ENCODE measurements around the gene KCNIP1.

The KCNIP1 gene

DNA sequence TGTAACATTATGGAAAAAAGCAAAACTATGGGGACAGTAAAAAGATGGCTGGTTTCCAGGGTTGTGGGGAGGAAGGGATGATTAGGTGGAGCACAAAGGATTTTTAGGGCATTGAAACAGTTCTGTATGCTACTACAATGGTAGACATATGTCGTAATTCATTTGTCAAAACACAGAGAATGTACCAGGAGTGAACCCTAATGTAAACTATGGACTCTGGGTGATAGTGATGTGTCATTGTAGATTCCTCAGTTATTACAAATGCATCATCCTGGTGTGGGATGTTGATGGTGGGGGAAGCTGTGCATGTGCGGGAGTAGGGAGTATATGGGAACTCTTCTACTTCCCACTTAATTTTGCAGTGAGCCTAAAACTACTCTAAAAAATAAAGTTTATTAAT is 144.7 kb downstream of the KCNIP1 start:
- H3K27ac Mint-ChIP-seq = no peak overlapping the region
- H3K9me3 Mint-ChIP-seq = no peaks in the 10 kb centered on the region
- H3K36me3 Mint-ChIP-seq = no peaks in the 10 kb centered on the region
- no peaks in the 10 kb centered on the region for H3K4me1 Mint-ChIP-seq
- H3K4me3 Mint-ChIP-seq = no peak overlapping the region
- no peak for ATAC-seq
- peaks cover 27% of the 10 kb centered on the region for H3K27me3 Mint-ChIP-seq

DNA sequence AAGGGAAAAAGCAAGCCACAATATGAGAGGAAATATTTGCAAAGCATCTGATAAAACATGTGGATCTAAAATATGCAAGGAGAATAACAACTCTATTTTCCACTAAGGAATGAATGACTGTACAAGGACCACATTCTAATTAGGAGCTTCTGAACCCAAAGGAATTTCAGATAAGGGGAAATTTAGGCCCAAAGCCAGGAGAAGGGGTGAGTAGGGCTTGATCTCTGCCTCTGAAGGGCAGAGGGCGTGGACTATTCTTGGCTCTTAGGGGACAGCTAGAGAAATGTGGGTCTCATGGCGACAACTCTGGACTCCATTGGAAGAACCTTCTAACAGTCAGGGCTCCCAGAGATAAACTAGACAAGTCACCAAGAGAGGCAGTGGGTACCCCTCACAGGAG is 147.0 kb downstream of the KCNIP1 start:
- Mint-ChIP-seq H3K27ac (no peak overlapping the region), H3K27me3 (peaks cover 15% of the 10 kb centered on the region), H3K4me1 (no peaks in the 10 kb centered on the region), H3K4me3 (no peak overlapping the region), H3K36me3 (no peaks in the 10 kb centered on the region), H3K9me3 (no peaks in the 10 kb centered on the region)
- ATAC-seq = no peak

DNA sequence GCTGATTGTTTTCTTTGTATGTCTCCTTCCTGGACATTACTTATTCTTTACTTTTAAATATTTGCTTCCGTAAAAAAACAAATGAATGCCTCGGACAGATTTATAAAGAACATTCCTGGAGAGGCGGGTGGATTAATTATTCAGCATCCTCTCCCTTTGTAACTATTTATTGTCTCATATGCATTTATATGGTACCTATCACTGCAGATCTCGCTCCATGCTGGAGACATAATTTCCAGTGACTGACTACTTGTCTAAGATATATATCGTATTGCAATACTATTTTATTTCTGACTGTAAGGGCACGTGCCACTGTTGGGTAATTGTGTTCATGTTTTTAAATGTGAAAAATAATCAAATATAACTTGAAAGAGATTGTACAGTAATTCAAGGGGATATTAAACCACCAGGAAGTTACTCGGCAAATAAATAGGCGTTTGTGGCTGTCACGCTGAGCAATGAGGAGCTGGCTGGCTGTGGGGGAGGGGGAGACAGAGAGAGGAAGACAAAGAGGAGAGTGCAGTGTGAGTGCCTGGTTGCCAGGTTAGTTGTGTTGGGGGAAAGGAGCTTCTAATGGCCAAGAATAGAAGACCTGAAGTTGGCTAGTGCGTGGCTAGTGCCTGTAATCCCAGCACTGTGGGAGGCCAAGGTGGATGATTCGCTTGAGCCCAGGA is 147.9 kb downstream of the KCNIP1 start:
- Mint-ChIP-seq H3K9me3 (no peaks in the 10 kb centered on the region), H3K27me3 (peaks cover 15% of the 10 kb centered on the region), H3K4me3 (no peak overlapping the region), H3K4me1 (no peaks in the 10 kb centered on the region), H3K27ac (no peak overlapping the region), H3K36me3 (no peaks in the 10 kb centered on the region)
- ATAC-seq = no peak

DNA sequence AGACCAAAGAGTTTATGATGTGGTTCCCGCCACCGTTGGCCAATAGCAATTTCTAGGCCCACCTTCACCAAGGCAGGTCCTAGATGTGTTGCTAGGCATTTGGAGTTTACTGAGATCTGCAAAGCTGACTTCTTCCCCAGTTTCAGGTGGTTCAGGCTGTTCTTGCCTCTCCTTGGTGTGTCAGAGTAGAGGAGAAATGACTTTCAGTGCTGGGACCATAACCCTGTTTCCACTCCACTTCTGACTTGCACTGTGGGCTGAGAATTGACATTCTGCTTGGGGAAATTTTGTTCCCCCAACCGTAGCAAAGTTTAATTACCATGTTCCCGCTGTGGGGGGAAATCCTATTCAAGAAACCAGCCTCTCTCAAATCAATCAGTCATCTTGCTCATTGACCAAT is 151.7 kb downstream of the KCNIP1 start:
- no peak overlapping the region for H3K27ac Mint-ChIP-seq
- no peaks in the 10 kb centered on the region for H3K9me3 Mint-ChIP-seq
- peaks cover 15% of the 10 kb centered on the region for H3K27me3 Mint-ChIP-seq
- no peak overlapping the region for H3K4me3 Mint-ChIP-seq
- H3K36me3 Mint-ChIP-seq = no peaks in the 10 kb centered on the region
- peak; percentile 74 for ATAC-seq
- no peaks in the 10 kb centered on the region for H3K4me1 Mint-ChIP-seq

DNA sequence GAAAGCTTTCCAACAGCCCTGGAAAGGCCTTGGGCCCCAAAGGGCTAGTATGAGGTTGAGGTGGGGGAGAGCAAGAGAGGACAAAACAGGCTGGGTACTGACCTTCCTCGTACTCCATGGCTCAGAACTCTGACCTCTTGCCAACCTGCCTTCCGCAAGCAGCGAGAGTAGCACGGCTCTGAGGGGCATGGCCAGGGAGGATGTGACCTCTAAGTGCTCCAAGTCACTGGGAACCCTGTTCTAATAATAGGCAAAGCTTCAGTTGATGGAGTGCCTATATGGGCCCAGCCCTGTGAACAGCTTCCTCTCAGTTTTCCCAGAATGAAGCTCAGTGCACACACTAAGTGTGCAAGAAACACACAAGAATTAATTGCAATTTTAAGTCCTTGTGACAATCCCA is 152.1 kb downstream of the KCNIP1 start:
- Mint-ChIP-seq H3K36me3 (no peaks in the 10 kb centered on the region), H3K27me3 (peaks cover 15% of the 10 kb centered on the region)

DNA sequence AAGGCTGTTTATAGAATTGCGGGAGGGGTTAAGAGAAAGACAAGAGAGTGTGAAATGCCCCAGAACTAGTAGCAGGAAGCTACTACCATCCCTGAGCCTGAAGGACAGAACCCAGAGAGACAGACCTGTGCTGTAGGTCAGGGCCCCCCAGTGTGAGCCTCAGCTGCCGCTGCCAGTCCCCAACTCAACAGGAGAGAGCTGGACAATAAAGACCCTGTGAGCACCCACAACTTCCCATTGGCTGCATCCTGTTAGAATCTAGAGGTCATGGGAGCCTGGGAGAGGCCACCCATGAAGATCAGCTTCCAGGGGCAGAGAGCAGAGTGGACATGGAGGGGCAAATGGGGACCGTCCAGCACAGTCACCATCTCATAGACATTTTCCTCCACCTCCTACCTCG is 152.5 kb downstream of the KCNIP1 start:
- no peaks in the 10 kb centered on the region for H3K4me1 Mint-ChIP-seq
- H3K27ac Mint-ChIP-seq = no peak overlapping the region
- no peak for ATAC-seq
- no peaks in the 10 kb centered on the region for H3K9me3 Mint-ChIP-seq
- H3K4me3 Mint-ChIP-seq = no peak overlapping the region
- peaks cover 15% of the 10 kb centered on the region for H3K27me3 Mint-ChIP-seq
- no peaks in the 10 kb centered on the region for H3K36me3 Mint-ChIP-seq

More for the DNA sequence above, 152.1 kb downstream of the KCNIP1 start:
- ATAC-seq = no peak
- Mint-ChIP-seq H3K4me1 (no peaks in the 10 kb centered on the region), H3K4me3 (no peak overlapping the region), H3K27ac (no peak overlapping the region), H3K9me3 (no peaks in the 10 kb centered on the region)

DNA sequence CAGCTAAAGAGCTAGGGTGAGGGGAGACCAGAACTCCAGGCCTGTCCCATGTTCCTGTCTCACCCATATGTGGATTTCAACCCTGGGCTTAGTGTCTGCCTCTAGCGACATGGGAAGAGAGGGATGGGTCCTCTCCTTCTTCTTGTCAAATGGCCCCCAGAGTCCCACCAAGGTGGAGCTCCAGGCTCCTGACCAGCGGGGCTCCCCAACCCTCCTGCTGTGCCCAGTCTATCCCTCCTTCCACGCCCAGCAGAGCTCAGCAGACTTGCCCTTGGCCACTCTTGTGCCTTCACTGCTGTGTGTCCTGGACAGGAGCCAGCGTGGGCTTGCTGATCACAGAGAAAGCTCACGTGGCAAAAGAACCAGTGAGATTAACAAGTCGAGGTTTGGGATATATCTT is 156.7 kb downstream of the KCNIP1 start:
- Mint-ChIP-seq H3K4me3 (no peak overlapping the region), H3K27me3 (peaks cover 26% of the 10 kb centered on the region), H3K27ac (no peak overlapping the region), H3K9me3 (no peaks in the 10 kb centered on the region), H3K4me1 (no peaks in the 10 kb centered on the region), H3K36me3 (no peaks in the 10 kb centered on the region)
- ATAC-seq = no peak

DNA sequence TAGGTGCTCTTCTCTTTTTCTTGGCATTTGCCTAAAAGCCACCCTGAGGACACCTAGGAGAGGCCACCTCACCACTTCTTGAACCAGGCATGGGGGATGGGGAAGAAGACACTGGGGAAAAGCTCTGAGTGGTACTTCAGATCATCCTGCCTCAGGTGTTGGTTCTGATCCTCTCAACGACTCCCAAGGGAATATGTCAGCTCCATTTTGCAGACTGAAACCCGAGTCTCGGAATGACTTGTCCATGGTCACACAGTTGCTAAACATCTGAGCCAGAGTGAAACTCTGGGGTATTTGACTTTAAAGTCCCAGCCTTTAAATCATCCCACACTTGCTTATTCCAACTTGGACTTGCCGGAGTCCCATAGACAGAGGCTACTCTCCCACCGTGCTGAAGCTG is 159.1 kb downstream of the KCNIP1 start:
- no peaks in the 10 kb centered on the region for H3K4me1 Mint-ChIP-seq
- H3K36me3 Mint-ChIP-seq = no peaks in the 10 kb centered on the region
- H3K9me3 Mint-ChIP-seq = no peaks in the 10 kb centered on the region
- H3K4me3 Mint-ChIP-seq = no peak overlapping the region
- peaks cover 26% of the 10 kb centered on the region for H3K27me3 Mint-ChIP-seq
- peak; percentile 44 for ATAC-seq
- no peak overlapping the region for H3K27ac Mint-ChIP-seq

DNA sequence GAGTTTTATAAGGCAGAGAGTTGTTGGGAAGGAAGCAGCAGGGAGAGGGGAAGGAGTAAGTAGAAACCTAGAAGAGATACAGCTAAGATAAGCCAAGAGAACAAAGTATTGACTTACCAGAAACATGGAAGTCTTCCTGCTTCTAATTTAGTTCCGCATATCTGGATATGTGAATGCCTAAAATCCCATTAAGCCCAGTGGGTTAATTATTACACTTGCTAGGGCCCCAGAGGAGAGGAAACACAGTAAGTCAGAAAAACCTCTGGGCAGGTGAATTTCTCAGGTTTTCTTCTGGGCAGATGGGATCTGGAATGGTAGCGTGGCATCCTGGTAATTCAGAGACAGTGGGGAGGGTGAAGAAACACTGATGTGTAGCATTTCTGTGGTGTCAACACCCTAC is 175.0 kb downstream of the KCNIP1 start:
- no peaks in the 10 kb centered on the region for H3K9me3 Mint-ChIP-seq
- peaks cover 37% of the 10 kb centered on the region for H3K27me3 Mint-ChIP-seq

DNA sequence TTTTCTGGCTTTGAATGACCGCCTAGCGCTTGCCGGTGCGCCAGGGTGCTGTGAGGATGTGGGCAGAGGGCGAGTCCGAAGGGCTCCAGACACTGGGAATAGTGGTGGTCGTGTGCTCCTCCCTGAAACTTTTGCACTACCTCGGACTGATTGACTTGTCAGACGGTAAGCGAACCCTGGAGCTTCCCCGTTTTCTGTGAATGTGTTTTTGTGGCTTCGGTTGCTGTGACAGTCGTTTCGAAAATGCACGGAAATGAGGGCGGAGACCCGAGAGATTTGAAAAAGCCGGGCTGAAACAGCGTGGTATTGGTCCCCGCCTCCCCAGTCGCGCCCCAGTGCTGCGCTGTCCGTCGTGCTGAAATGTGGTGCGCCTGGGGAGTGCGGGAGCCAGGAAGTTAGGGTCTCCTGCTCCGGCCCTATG is 177.2 kb downstream of the KCNIP1 start:
- Mint-ChIP-seq H3K36me3 (no peaks in the 10 kb centered on the region), H3K4me3 (no peak overlapping the region), H3K27me3 (peaks cover 41% of the 10 kb centered on the region), H3K9me3 (no peaks in the 10 kb centered on the region), H3K4me1 (no peaks in the 10 kb centered on the region), H3K27ac (no peak overlapping the region)
- ATAC-seq = peak; percentile 52

More for the DNA sequence above, 175.0 kb downstream of the KCNIP1 start:
- H3K36me3 Mint-ChIP-seq = no peaks in the 10 kb centered on the region
- H3K4me1 Mint-ChIP-seq = no peaks in the 10 kb centered on the region
- no peak overlapping the region for H3K4me3 Mint-ChIP-seq
- ATAC-seq = no peak
- H3K27ac Mint-ChIP-seq = no peak overlapping the region

DNA sequence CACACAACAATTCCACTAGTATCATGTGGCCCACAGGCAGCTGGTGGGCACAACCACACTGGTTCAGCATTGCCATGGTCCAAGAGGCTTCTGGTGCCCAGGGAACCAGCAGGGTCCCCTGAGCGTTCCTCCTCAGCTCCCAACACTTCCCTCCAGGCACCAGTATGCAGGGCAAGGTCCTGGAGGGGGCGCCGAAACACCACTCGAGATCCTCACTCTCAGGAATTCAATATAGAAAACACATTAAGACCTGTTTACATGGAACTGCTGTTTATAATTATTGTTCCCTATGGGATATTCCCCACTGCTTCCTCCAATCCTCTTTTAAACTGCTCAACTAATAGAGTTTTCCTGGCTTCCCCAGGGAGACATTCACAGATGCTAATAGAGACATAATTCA is 187.8 kb downstream of the KCNIP1 start:
- Mint-ChIP-seq H3K27me3 (peaks cover 36% of the 10 kb centered on the region), H3K4me3 (no peak overlapping the region)

DNA sequence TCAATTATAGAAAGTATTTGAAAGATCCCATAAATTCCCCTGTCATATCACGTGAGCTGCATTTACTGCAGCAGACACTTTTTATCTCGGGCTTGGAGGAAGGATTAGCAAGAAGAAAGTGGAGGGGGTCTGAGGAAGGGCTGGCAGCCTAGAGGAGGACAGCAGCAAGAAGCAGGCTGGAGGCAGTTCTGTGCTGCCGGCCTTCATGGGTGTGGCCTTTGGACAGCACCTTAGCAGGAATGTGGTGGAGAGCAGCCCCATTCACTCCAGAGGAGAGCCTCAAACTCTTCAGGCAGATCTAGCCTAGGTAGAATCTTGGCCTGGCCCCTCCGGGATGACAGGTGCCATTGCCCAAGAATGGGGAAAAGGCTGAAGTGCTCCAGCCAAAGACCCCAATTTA is 189.9 kb downstream of the KCNIP1 start:
- no peak for ATAC-seq

More for the DNA sequence above, 187.8 kb downstream of the KCNIP1 start:
- Mint-ChIP-seq H3K9me3 (no peaks in the 10 kb centered on the region), H3K36me3 (no peaks in the 10 kb centered on the region), H3K27ac (no peak overlapping the region), H3K4me1 (no peaks in the 10 kb centered on the region)
- no peak for ATAC-seq

DNA sequence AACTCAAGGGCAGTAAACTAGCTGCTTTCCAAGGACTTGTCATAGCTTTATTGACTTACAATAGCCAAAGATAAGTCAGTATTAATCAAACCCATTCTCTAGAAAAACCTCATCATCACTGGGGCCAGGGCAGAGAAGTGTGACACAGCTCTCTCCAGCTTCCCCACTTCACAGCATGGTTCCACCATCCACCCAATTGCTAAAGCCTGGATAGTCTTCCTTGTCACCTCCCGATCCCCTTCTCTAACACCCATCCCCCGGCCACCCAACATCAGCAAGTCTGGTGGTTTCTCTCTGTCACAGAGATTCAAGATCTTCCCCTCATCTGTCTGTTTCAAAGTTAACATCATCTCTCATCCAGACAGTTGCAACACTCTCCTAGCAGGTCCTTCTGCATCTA is 191.1 kb downstream of the KCNIP1 start:
- Mint-ChIP-seq H3K4me3 (no peak overlapping the region), H3K9me3 (no peaks in the 10 kb centered on the region), H3K27ac (no peak overlapping the region), H3K36me3 (no peaks in the 10 kb centered on the region), H3K27me3 (peaks cover 55% of the 10 kb centered on the region), H3K4me1 (no peaks in the 10 kb centered on the region)
- ATAC-seq = no peak

More for the DNA sequence above, 189.9 kb downstream of the KCNIP1 start:
- Mint-ChIP-seq H3K27ac (no peak overlapping the region), H3K4me3 (no peak overlapping the region), H3K9me3 (no peaks in the 10 kb centered on the region), H3K27me3 (peaks cover 44% of the 10 kb centered on the region), H3K4me1 (no peaks in the 10 kb centered on the region), H3K36me3 (no peaks in the 10 kb centered on the region)

DNA sequence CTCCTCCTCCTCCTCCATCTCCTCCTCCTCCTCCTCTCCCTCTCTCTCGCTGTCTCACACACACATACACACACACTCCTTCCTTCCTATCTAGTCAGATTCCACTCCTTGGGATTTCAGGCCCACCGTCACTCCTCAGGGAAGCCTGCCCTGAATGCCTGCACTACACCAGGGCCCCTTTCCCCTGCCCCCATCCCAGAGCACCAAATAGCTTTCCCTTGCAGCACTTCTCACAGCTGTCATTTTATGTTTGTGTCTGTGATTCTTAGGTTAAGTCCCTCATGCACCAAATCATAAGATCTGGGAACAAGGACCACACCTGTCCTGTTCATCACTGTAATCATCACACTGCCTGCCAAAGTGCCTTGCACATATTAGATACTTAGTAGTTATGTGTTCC is 193.2 kb downstream of the KCNIP1 start:
- Mint-ChIP-seq H3K4me1 (no peaks in the 10 kb centered on the region), H3K4me3 (no peak overlapping the region), H3K9me3 (no peaks in the 10 kb centered on the region), H3K27ac (no peak overlapping the region), H3K27me3 (peaks cover 61% of the 10 kb centered on the region), H3K36me3 (no peaks in the 10 kb centered on the region)
- no peak for ATAC-seq

DNA sequence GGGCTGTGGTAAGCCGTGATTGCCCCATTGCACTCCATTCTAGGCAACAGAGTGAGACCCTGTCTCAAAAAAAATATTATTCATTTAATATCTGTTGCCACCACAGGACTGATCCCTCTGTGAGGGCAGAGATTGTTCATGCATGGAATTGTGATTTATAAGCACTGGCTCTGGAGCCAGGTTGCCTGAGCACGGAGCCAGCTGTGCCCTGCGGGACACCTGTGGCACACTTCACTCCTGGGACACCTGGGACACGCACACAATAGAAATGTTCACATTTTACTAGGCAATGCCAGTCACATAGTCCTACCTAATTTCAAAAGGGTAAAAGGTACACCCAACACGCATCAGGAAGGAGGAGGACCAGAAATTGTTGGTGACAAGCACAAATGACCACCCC is 196.7 kb downstream of the KCNIP1 start:
- peaks cover 41% of the 10 kb centered on the region for H3K27me3 Mint-ChIP-seq

DNA sequence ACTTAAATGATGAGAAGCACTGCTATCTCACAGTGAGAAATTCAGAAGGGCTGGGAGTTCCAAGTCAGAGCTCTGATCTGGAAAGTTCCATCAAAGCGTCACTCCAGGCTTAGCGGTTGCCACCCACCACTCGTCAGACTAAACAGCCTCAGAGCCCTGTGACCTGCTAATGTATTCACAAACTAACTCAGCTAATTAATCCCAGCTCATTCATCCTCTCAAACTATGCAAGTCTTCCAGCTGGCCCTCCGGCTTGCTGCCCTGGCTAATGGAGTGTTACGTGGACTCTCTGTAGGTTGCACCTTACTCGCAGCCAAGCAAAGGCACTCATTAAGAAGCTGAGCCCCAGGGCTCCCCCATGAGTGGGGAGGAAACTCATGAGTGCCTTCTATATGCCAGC is 197.5 kb downstream of the KCNIP1 start:
- ATAC-seq = no peak
- Mint-ChIP-seq H3K36me3 (no peaks in the 10 kb centered on the region), H3K27ac (no peak overlapping the region), H3K4me3 (no peak overlapping the region), H3K4me1 (no peaks in the 10 kb centered on the region), H3K27me3 (peaks cover 33% of the 10 kb centered on the region), H3K9me3 (no peaks in the 10 kb centered on the region)

More for the DNA sequence above, 196.7 kb downstream of the KCNIP1 start:
- H3K36me3 Mint-ChIP-seq = no peaks in the 10 kb centered on the region
- no peaks in the 10 kb centered on the region for H3K9me3 Mint-ChIP-seq
- ATAC-seq = no peak
- H3K4me3 Mint-ChIP-seq = no peak overlapping the region
- no peaks in the 10 kb centered on the region for H3K4me1 Mint-ChIP-seq
- H3K27ac Mint-ChIP-seq = no peak overlapping the region

All from stimulated activated memory B cell treated with anti-CD40 and anti-IgM and Interleukin-4, amounts not matched to agents 10 μg/mL and 1 μg/mL and 100 μg/mL, for 72 hours (primary cell).